Esophagus muscularis mucosa (tissue), 4 donors: ENCODE data around the gene NELL1. TPM values are rescaled to one million over a fixed set of nuclear protein-coding genes. Genes with fewer than 3 reads are reported as not detected.

ENCODE experiments used
- DNase-seq: peaks from one replicate; pipeline ENCODE4 v3.0.0-alpha.2; 2017; ENCODE audit errors: extremely low spot score
- H3K27ac ChIP-seq, 4 donors: fragments of 200-600 bp; sonication (generic); replicated peaks in 1 of 4; 1 replicate in 3 of 4; 2 replicates in 1 of 4; pipeline ENCODE4 v1.5.1; 2016 to 2019; ENCODE audit warnings: mild to moderate bottlenecking in 1 of 4
- H3K27me3 ChIP-seq, 4 donors: fragments of 200-600 bp; sonication (generic); one replicate each; pipeline versions ENCODE4 v1.5.1 to v1.6.0; 2016 to 2019
- H3K36me3 ChIP-seq, 4 donors: fragments of 200-600 bp; sonication (generic); one replicate each; pipeline ENCODE4 v1.5.1; 2016 to 2019
- H3K4me1 ChIP-seq, 4 donors: fragments of 200-600 bp; sonication (generic); one replicate each; pipeline ENCODE4 v1.5.1; 2016 to 2019
- H3K4me3 ChIP-seq, 4 donors: fragments of 200-600 bp; sonication (generic); 1 replicate in 2 of 4; 2 replicates in 2 of 4; pipeline ENCODE4 v1.5.1; 2016 to 2019; ENCODE audit warnings: mild to moderate bottlenecking in 4 of 4, moderate library complexity in 1 of 4
- H3K9me3 ChIP-seq, 4 donors: fragments of 200-600 bp; sonication (generic); 1 replicate in 3 of 4; 2 replicates in 1 of 4; pipeline ENCODE4 v1.5.1; 2016 to 2019
- CTCF ChIP-seq, 3 experiments: fragments of 200-600 bp in 2 of 3; fragments of 450-650 bp in 1 of 3; sonication (generic) in 2 of 3; IDR thresholded peaks; one replicate each; pipeline ENCODE4 v1.5.1; 2017 to 2019; ENCODE audit warnings: antibody characterized with exemption in 3 of 3, mild to moderate bottlenecking in 2 of 3, moderate library complexity in 1 of 3
- EP300 ChIP-seq: sonication (generic); formaldehyde crosslinking; IDR thresholded peaks from one replicate; pipeline ENCODE4 v1.6.1; 2017; ENCODE audit warnings: antibody characterized with exemption
- POLR2A ChIP-seq: fragments of 450-650 bp; IDR thresholded peaks from one replicate; pipeline ENCODE4 v1.6.1; 2017; ENCODE audit warnings: antibody characterized with exemption, moderate library complexity, mild to moderate bottlenecking, low read depth
- POLR2AphosphoS5 ChIP-seq, 2 donors: sonication (generic); formaldehyde crosslinking; IDR thresholded peaks; one replicate each; pipeline ENCODE4 v1.6.1; 2017; ENCODE audit warnings: antibody characterized with exemption in 2 of 2
- WGBS: methylation state at CpG from one replicate; pipeline ENCODE4 v1.1.5; 2018; 5-methylcytosine and 5-hydroxymethylcytosine counted together
- intact Hi-C: fragments of 100-400 bp; cut with DNase I; formaldehyde crosslinking; loops from one replicate; pipeline ENCODE4 v1.15.1; 2023
- total RNA-seq, 4 donors: library from RNA; depleted of rRNA; stranded (reverse); fragments of >200 nt; gene quantifications; one replicate each; pipeline versions ENCODE4 v1.1.0 to v1.2.1, GENCODE V29; 2016

NELL1 gene
- total RNA-seq, 4 donors from 2014 or later: 0.65 to 2.7 (median 0.90) TPM

- H3K4me1 ChIP-seq: no peaks in the 10 kb centered on the region
- intact Hi-C loops: no loop called here
- no peak for DNase-seq
Observed at GRCh38 chr11:21371044-21371443, 701.7 kb downstream of the NELL1 start.

GRCh38 chr11:21372672-21373071 lies 703.3 kb downstream of the NELL1 start:
- intact Hi-C loops: no loop called here
- Histone ChIP-seq H3K4me1 (no peaks in the 10 kb centered on the region), H3K4me3 (no peak overlapping the region), H3K27me3 (no peaks in the 10 kb centered on the region), H3K9me3 (no peaks in the 10 kb centered on the region), H3K36me3 (no peaks in the 10 kb centered on the region), H3K27ac (no peak overlapping the region)
- TF ChIP-seq POLR2AphosphoS5 (IDR thresholded peaks at IDR 0.05): no peak
- no peak for TF ChIP-seq EP300
- WGBS: 52% methylated on average over 1 of the region's 1 CpG
- DNase-seq: no peak

More at GRCh38 chr11:21371044-21371443, 701.7 kb downstream of the NELL1 start:
- WGBS: 78% methylated on average over 5 of the region's 5 CpGs
- H3K27ac ChIP-seq: no peak overlapping the region
- no peak overlapping the region for H3K4me3 ChIP-seq
- no peak for TF ChIP-seq POLR2AphosphoS5 (IDR thresholded peaks at IDR 0.05)
- no peak for TF ChIP-seq POLR2A
- no peak for TF ChIP-seq CTCF (IDR thresholded peaks at IDR 0.05)
- no peak for TF ChIP-seq EP300
- no peaks in the 10 kb centered on the region for H3K9me3 ChIP-seq
- H3K27me3 ChIP-seq: no peaks in the 10 kb centered on the region
- H3K36me3 ChIP-seq: no peaks in the 10 kb centered on the region

GRCh38 chr11:21374376-21374775 lies 705.0 kb downstream of the NELL1 start:
- Histone ChIP-seq H3K36me3 (no peaks in the 10 kb centered on the region), H3K4me1 (no peaks in the 10 kb centered on the region), H3K9me3 (no peaks in the 10 kb centered on the region), H3K4me3 (no peak overlapping the region), H3K27me3 (no peaks in the 10 kb centered on the region), H3K27ac (no peak overlapping the region)
- intact Hi-C loops: no loop called here
- TF ChIP-seq POLR2A (no peak), CTCF (IDR thresholded peaks at IDR 0.05) (no peak), POLR2AphosphoS5 (IDR thresholded peaks at IDR 0.05) (no peak), EP300 (no peak)
- no peak for DNase-seq
- 63% methylated on average over 5 of the region's 5 CpGs for WGBS

- no peak overlapping the region for H3K4me3 ChIP-seq
- TF ChIP-seq POLR2A (no peak), EP300 (no peak), CTCF (IDR thresholded peaks at IDR 0.05) (no peak), POLR2AphosphoS5 (IDR thresholded peaks at IDR 0.05) (no peak)
- H3K27me3 ChIP-seq: no peaks in the 10 kb centered on the region
- no peaks in the 10 kb centered on the region for H3K9me3 ChIP-seq
- DNase-seq: no peak
- H3K36me3 ChIP-seq: no peaks in the 10 kb centered on the region
- no peak overlapping the region for H3K27ac ChIP-seq
- intact Hi-C loops: no loop called here
- H3K4me1 ChIP-seq: no peaks in the 10 kb centered on the region
- 60% methylated on average over 4 of the region's 4 CpGs for WGBS
Observed at GRCh38 chr11:21385669-21386440, 716.5 kb downstream of the NELL1 start.

- Histone ChIP-seq H3K36me3 (no peaks in the 10 kb centered on the region), H3K4me3 (no peak overlapping the region), H3K4me1 (no peaks in the 10 kb centered on the region), H3K27me3 (no peaks in the 10 kb centered on the region), H3K27ac (no peak overlapping the region), H3K9me3 (no peaks in the 10 kb centered on the region)
- WGBS: 92% methylated on average over 5 of the region's 5 CpGs
- intact Hi-C loops: no loop called here
- no peak for DNase-seq
- TF ChIP-seq EP300: no peak
Observed at GRCh38 chr11:21390430-21390829, 721.0 kb downstream of the NELL1 start.
